Right forelimb (tissue), 1 donor: Measurements from ENCODE around the gene MUC15.

ENCODE experiments used
- DNase-seq: peaks from one replicate; pipeline ENCODE4 v3.0.0-alpha.2; 2018

Gene MUC15

GRCh38 chr11:26572770-26573402 is 823 bp upstream of the MUC15 start:
- no peak for DNase-seq

- DNase-seq, result no peak
Measured at GRCh38 chr11:26569646-26570045, 2.4 kb downstream of the MUC15 start.

- DNase-seq, result no peak
Measured at GRCh38 chr11:26558190-26558589, 13.9 kb downstream of the MUC15 start.

GRCh38 chr11:26557666-26558065 is 14.4 kb downstream of the MUC15 start:
- no peak for DNase-seq

- no peak for DNase-seq
Measured at GRCh38 chr11:26556582-26556981, 15.5 kb downstream of the MUC15 start.

GRCh38 chr11:26554455-26554854 is 17.6 kb downstream of the MUC15 start:
- no peak for DNase-seq

GRCh38 chr11:26553182-26553581 is 18.9 kb downstream of the MUC15 start:
- DNase-seq, result no peak

GRCh38 chr11:26551186-26551801 is 20.8 kb downstream of the MUC15 start:
- no peak for DNase-seq

GRCh38 chr11:26550022-26550421 is 22.0 kb downstream of the MUC15 start:
- DNase-seq, result no peak

- DNase-seq, result no peak
Measured at GRCh38 chr11:26549176-26549575, 22.9 kb downstream of the MUC15 start.

- DNase-seq, result no peak
Measured at GRCh38 chr11:26541870-26542269, 30.2 kb downstream of the MUC15 start.

GRCh38 chr11:26539517-26539916 is 32.5 kb downstream of the MUC15 start:
- no peak for DNase-seq

- DNase-seq, result no peak
Measured at GRCh38 chr11:26537341-26537740, 34.7 kb downstream of the MUC15 start.

- DNase-seq, result no peak
Measured at GRCh38 chr11:26527685-26528084, 44.4 kb downstream of the MUC15 start.

- DNase-seq, result no peak
Measured at GRCh38 chr11:26522912-26523610, 49.0 kb downstream of the MUC15 start.

GRCh38 chr11:26519469-26519868 is 52.6 kb downstream of the MUC15 start:
- no peak for DNase-seq

GRCh38 chr11:26512196-26512595 is 59.9 kb downstream of the MUC15 start:
- DNase-seq, result no peak

GRCh38 chr11:26510756-26511155 is 61.3 kb downstream of the MUC15 start:
- DNase-seq, result no peak

GRCh38 chr11:26510164-26510563 is 61.9 kb downstream of the MUC15 start:
- DNase-seq, result no peak
